Testis (tissue), 3 donors: ENCODE results near the gene SOAT2. TPM values are rescaled to one million over a fixed set of nuclear protein-coding genes. Genes with fewer than 3 reads are reported as not detected.

ENCODE experiments used
- DNase-seq: peaks from one replicate; pipeline ENCODE4 v3.0.0-alpha.2; 2019
- H3K27ac ChIP-seq, 2 donors: fragments of 200-600 bp; sonication (generic); one replicate each; pipeline ENCODE4 v1.5.1; 2019
- H3K27me3 ChIP-seq: fragments of 200-600 bp; sonication (generic); one replicate; pipeline ENCODE4 v1.5.1; 2019
- H3K36me3 ChIP-seq: fragments of 200-600 bp; sonication (generic); one replicate; pipeline ENCODE4 v1.5.1; 2017; ENCODE audit warnings: low read depth; ENCODE audit errors: missing control alignments
- H3K4me1 ChIP-seq: fragments of 200-600 bp; sonication (generic); one replicate; pipeline ENCODE4 v1.5.1; 2019
- H3K4me3 ChIP-seq, 2 donors: fragments of 200-600 bp; sonication (generic); one replicate each; pipeline ENCODE4 v1.5.1; 2017 to 2019
- H3K9me3 ChIP-seq: fragments of 200-600 bp; sonication (generic); one replicate; pipeline ENCODE4 v1.5.1; 2017
- POLR2A ChIP-seq: fragments of 450-650 bp; IDR thresholded peaks from one replicate; pipeline ENCODE4 v1.6.1; 2017; ENCODE audit warnings: antibody characterized with exemption, mild to moderate bottlenecking, moderate library complexity
- WGBS, 2 donors: methylation state at CpG; one replicate each; pipeline ENCODE4 v1.1.5; 2018; 5-methylcytosine and 5-hydroxymethylcytosine counted together
- intact Hi-C: fragments of 100-400 bp; cut with DNase I; formaldehyde crosslinking; loops from one replicate; pipeline ENCODE4 v1.15.1; 2023; ENCODE audit warnings: low total_unique reads
- polyA plus RNA-seq: library from polyadenylated mRNA; stranded (reverse); fragments of 350-450 nt; fragmentation: Illumina TruSeq; extraction: RNeasy Lipid Tissue Mini Kit (QIAGEN cat#74804); gene quantifications from one replicate; pipeline ENCODE4 v1.2.3, GENCODE V29; 2014; ENCODE audit warnings: low read depth, low replicate concordance; ENCODE audit not compliant: insufficient read depth
- total RNA-seq, 2 donors: library from RNA; depleted of rRNA; stranded (reverse); fragments of >200 nt; gene quantifications; one replicate each; pipeline ENCODE4 v1.2.3, GENCODE V29; 2016
- TF ChIP-seq, protein P1 (sequence below), 3 experiments: fragments of 450-650 bp in 2 of 3; fragments of 200-600 bp in 1 of 3; sonication (generic) in 1 of 3; IDR thresholded peaks; one replicate each; pipeline ENCODE4 v1.5.1; 2016 to 2019; ENCODE audit warnings: antibody characterized with exemption in 3 of 3, mild to moderate bottlenecking in 2 of 3, moderate library complexity in 1 of 3

Gene SOAT2
- total and polyA plus RNA-seq, 3 donors from 2014 or later = 0.19 to 0.25 TPM; not detected in 1

- Histone ChIP-seq H3K4me1 (peaks cover 12% of the 10 kb centered on the region), H3K27ac (peak overlapping the region; percentile 45 to 87), H3K27me3 (no peaks in the 10 kb centered on the region), H3K9me3 (no peaks in the 10 kb centered on the region), H3K36me3 (no peaks in the 10 kb centered on the region), H3K4me3 (peak overlapping the region; percentile 64 to 65)
- intact Hi-C loops = no loop called here
- WGBS, 2 donors = 21 to 27% methylated on average over 12 to 13 of the region's 13 CpGs
- DNase-seq = no peak
- TF ChIP-seq, protein P1, sequence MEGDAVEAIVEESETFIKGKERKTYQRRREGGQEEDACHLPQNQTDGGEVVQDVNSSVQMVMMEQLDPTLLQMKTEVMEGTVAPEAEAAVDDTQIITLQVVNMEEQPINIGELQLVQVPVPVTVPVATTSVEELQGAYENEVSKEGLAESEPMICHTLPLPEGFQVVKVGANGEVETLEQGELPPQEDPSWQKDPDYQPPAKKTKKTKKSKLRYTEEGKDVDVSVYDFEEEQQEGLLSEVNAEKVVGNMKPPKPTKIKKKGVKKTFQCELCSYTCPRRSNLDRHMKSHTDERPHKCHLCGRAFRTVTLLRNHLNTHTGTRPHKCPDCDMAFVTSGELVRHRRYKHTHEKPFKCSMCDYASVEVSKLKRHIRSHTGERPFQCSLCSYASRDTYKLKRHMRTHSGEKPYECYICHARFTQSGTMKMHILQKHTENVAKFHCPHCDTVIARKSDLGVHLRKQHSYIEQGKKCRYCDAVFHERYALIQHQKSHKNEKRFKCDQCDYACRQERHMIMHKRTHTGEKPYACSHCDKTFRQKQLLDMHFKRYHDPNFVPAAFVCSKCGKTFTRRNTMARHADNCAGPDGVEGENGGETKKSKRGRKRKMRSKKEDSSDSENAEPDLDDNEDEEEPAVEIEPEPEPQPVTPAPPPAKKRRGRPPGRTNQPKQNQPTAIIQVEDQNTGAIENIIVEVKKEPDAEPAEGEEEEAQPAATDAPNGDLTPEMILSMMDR (IDR thresholded peaks at IDR 0.05) = no peak
- no peak for TF ChIP-seq POLR2A
These were observed 4.8 kb upstream of the SOAT2 start for GRCh38 chr12:53098354-53098981.

- H3K9me3 ChIP-seq = no peaks in the 10 kb centered on the region
- H3K36me3 ChIP-seq = no peaks in the 10 kb centered on the region
- WGBS, 2 donors = 1 to 16% methylated on average over 6 of the region's 6 CpGs
- DNase-seq = peak; percentile 91
- no peaks in the 10 kb centered on the region for H3K27me3 ChIP-seq
- peak overlapping the region; percentile 64 to 65 for H3K4me3 ChIP-seq
- peaks cover 12% of the 10 kb centered on the region for H3K4me1 ChIP-seq
- no peak for TF ChIP-seq POLR2A
- TF ChIP-seq, protein P1 (IDR thresholded peaks at IDR 0.05) = peak; percentile 84 to 99 (median 97)
- intact Hi-C loops = no loop called here
- peak overlapping the region; percentile 45 to 87 for H3K27ac ChIP-seq
These were observed 4.0 kb upstream of the SOAT2 start for GRCh38 chr12:53099071-53099882.

DNA sequence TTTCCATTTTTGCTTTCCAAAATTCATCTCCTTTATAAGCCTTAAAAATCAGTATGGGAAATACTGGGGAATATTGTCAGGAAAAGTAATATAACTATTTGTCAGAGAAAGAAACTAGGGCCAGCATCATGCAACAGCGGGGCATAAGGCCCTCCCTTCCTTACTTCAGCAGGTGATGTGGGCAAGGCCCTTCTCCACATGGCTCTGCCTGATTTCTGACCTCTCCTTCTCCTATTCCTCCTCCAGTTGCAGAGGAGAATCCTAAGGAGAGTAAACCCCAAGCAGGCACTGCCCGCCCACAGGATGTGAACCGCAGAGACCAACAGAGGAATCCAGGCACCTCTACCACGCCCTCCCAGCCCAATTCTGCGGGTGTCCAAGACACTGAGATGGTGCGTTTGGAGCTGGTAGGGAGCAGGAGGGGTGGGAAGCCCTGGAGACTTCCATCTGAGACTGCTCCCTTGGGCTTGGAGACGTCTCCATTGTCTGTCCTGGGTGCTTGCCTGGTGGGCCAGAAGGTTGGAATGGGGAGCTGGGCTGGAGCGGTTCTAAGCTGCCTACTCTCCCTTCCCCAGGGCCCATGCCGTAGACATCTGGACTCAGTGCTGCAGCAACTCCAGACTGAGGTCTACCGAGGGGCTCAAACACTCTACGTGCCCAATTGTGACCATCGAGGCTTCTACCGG lies 2.7 kb upstream of the SOAT2 start:
- 90 to 91% methylated on average over 13 of the region's 13 CpGs for WGBS, 2 donors
- peaks cover 12% of the 10 kb centered on the region for H3K4me1 ChIP-seq
- no peaks in the 10 kb centered on the region for H3K9me3 ChIP-seq
- H3K27me3 ChIP-seq = no peaks in the 10 kb centered on the region
- TF ChIP-seq POLR2A = no peak
- TF ChIP-seq, protein P1 (IDR thresholded peaks at IDR 0.05) = no peak
- intact Hi-C loops = no loop called here
- H3K27ac ChIP-seq = no peak overlapping the region
- no peak for DNase-seq
- no peaks in the 10 kb centered on the region for H3K36me3 ChIP-seq
- H3K4me3 ChIP-seq = no peak overlapping the region

GRCh38 chr12:53101266-53101665 lies 2.0 kb upstream of the SOAT2 start:
- H3K36me3 ChIP-seq = no peaks in the 10 kb centered on the region
- H3K27me3 ChIP-seq = no peaks in the 10 kb centered on the region
- DNase-seq = no peak
- H3K4me3 ChIP-seq = no peak overlapping the region
- WGBS, 2 donors = 82 to 87% methylated on average over 7 of the region's 7 CpGs
- intact Hi-C loops = no loop called here
- H3K27ac ChIP-seq = no peak overlapping the region
- peaks cover 12% of the 10 kb centered on the region for H3K4me1 ChIP-seq
- no peaks in the 10 kb centered on the region for H3K9me3 ChIP-seq
- no peak for TF ChIP-seq POLR2A
- TF ChIP-seq, protein P1 (IDR thresholded peaks at IDR 0.05) = no peak
